Stomach (tissue), 9 donors: Measurements from ENCODE around the gene VARS2. TPM values are rescaled to one million over a fixed set of nuclear protein-coding genes. Genes with fewer than 3 reads are reported as not detected.

ENCODE experiments used
- DNase-seq, 2 donors: peaks; one replicate each; pipeline versions ENCODE4 v3.0.0 to v3.0.0-alpha.2; 2013 to 2019
- H3K27ac ChIP-seq, 5 donors: fragments of 200-600 bp in 4 of 5; sonication (generic) in 4 of 5; one replicate each; pipeline ENCODE4 v1.5.1; 2013 to 2019; ENCODE audit warnings: mild to moderate bottlenecking in 1 of 5, moderate library complexity in 1 of 5
- H3K27me3 ChIP-seq, 3 donors: fragments of 200-600 bp; sonication (generic); one replicate each; pipeline ENCODE4 v1.5.1; 2017 to 2019; ENCODE audit warnings: mixed run types in 1 of 3
- H3K36me3 ChIP-seq, 4 donors: fragments of 200-600 bp; sonication (generic); 1 replicate in 3 of 4; 2 replicates in 1 of 4; pipeline ENCODE4 v1.5.1; 2016 to 2019
- H3K4me1 ChIP-seq, 4 donors: fragments of 200-600 bp; sonication (generic); one replicate each; pipeline ENCODE4 v1.5.1; 2016 to 2019
- H3K4me3 ChIP-seq, 4 donors: fragments of 200-600 bp; sonication (generic) in 3 of 4; one replicate each; pipeline ENCODE4 v1.5.1; 2016 to 2019; ENCODE audit warnings: mild to moderate bottlenecking in 1 of 4
- H3K9me3 ChIP-seq, 4 donors: fragments of 200-600 bp; sonication (generic); one replicate each; pipeline ENCODE4 v1.5.1; 2016 to 2019
- CTCF ChIP-seq, 7 experiments: fragments of 450-650 bp in 4 of 7; fragments of 200-600 bp in 3 of 7; sonication (generic) in 3 of 7; IDR thresholded peaks; one replicate each; pipeline ENCODE4 v1.5.1; 2016 to 2019; ENCODE audit warnings: antibody characterized with exemption in 7 of 7, control low read depth in 2 of 7, mild to moderate bottlenecking in 1 of 7
- EP300 ChIP-seq: sonication (generic); formaldehyde crosslinking; IDR thresholded peaks from one replicate; pipeline ENCODE4 v1.6.1; 2017; ENCODE audit warnings: antibody characterized with exemption
- POLR2A ChIP-seq, 4 donors: fragments of 450-650 bp; IDR thresholded peaks; one replicate each; pipeline ENCODE4 v1.6.1; 2016; ENCODE audit warnings: antibody characterized with exemption in 4 of 4, control low read depth in 2 of 4, mild to moderate bottlenecking in 1 of 4, moderate library complexity in 1 of 4
- POLR2AphosphoS5 ChIP-seq, 3 donors: sonication (generic); formaldehyde crosslinking; IDR thresholded peaks; one replicate each; pipeline ENCODE4 v1.6.1; 2016; ENCODE audit warnings: antibody characterized with exemption in 3 of 3
- WGBS, 5 donors: extraction: QIAGEN DNeasy Blood & Tissue Kit in 3 of 5; methylation state at CpG; one replicate each; pipeline versions ENCODE4 v1.1.5 to v1.1.7; 2013 to 2018; 5-methylcytosine and 5-hydroxymethylcytosine counted together
- intact Hi-C: fragments of 100-400 bp; cut with DNase I; formaldehyde crosslinking; loops from one replicate; pipeline ENCODE4 v1.15.1; 2023; ENCODE audit warnings: low total_unique reads
- polyA plus RNA-seq, 3 donors: library from polyadenylated mRNA; stranded (reverse); fragments of 200-250 nt; gene quantifications; one replicate each; pipeline ENCODE4 v1.2.3, GENCODE V29; 2013
- total RNA-seq, 5 donors: library from RNA; depleted of rRNA; stranded (reverse); fragments of >200 nt; gene quantifications; one replicate each; pipeline versions ENCODE4 v1.1.0 to v1.2.3, GENCODE V29; 2014 to 2016
- donor health status: healthy with polysubstance abuse.
- donor health status: Bipolar disorder and iron deficiency.
- donor health status: healthy.

Gene VARS2
- total and polyA plus RNA-seq, 8 donors, result 1.2 to 61.6 (median 21.6) TPM

- intact Hi-C loops, result no loop called here
- Histone ChIP-seq H3K9me3 (no peaks in the 10 kb centered on the region), H3K27me3 (peaks cover 0 to 4% (median 0%) of the 10 kb centered on the region in 3 donors), H3K4me3 (no peak overlapping the region), H3K27ac (peak overlapping the region in 1 of 5 donors; percentile 46), H3K4me1 (peaks cover 24 to 60% (median 40%) of the 10 kb centered on the region in 4 donors), H3K36me3 (peaks cover 33 to 61% (median 59%) of the 10 kb centered on the region in 4 donors)
- DNase-seq, result no peak
- TF ChIP-seq POLR2A (IDR thresholded peaks at IDR 0.05) (no peak), CTCF (IDR thresholded peaks at IDR 0.05) (no peak), EP300 (no peak), POLR2AphosphoS5 (IDR thresholded peaks at IDR 0.05) (no peak)
- 64 to 83% (median 71%) methylated on average over 4 of the region's 4 CpGs for WGBS, 5 donors
Observed at GRCh38 chr6:30889496-30889885, 24.5 kb upstream of the VARS2 start.

- H3K36me3 ChIP-seq, result peaks cover 33 to 67% (median 65%) of the 10 kb centered on the region in 4 donors
Observed at GRCh38 chr6:30889921-30890645, 24.0 kb upstream of the VARS2 start.

GRCh38 chr6:30890646-30891449, 23.2 kb upstream of the VARS2 start:
- Histone ChIP-seq H3K9me3 (no peaks in the 10 kb centered on the region), H3K4me1 (peaks cover 12 to 48% (median 26%) of the 10 kb centered on the region in 4 donors), H3K27ac (peak overlapping the region in 1 of 5 donors; percentile 46), H3K4me3 (no peak overlapping the region), H3K36me3 (peaks cover 39 to 74% (median 73%) of the 10 kb centered on the region in 4 donors), H3K27me3 (no peaks in the 10 kb centered on the region)
- intact Hi-C loops, result no loop called here
- WGBS, 5 donors, result 71 to 85% (median 81%) methylated on average over 10 to 12 of the region's 12 CpGs
- no peak for TF ChIP-seq POLR2AphosphoS5 (IDR thresholded peaks at IDR 0.05)
- TF ChIP-seq CTCF (IDR thresholded peaks at IDR 0.05), result no peak
- no peak for TF ChIP-seq POLR2A (IDR thresholded peaks at IDR 0.05)
- no peak for DNase-seq

More at GRCh38 chr6:30889921-30890645, 24.0 kb upstream of the VARS2 start:
- intact Hi-C loops, result no loop called here
- peaks cover 0 to 3% (median 0%) of the 10 kb centered on the region in 3 donors for H3K27me3 ChIP-seq
- peak in 1 of 2 donors; percentile 68 for DNase-seq
- TF ChIP-seq EP300, result no peak
- TF ChIP-seq CTCF (IDR thresholded peaks at IDR 0.05), result no peak
- no peak for TF ChIP-seq POLR2A (IDR thresholded peaks at IDR 0.05)
- TF ChIP-seq POLR2AphosphoS5 (IDR thresholded peaks at IDR 0.05), result no peak
- peak overlapping the region in 1 of 5 donors; percentile 46 for H3K27ac ChIP-seq
- no peaks in the 10 kb centered on the region for H3K9me3 ChIP-seq
- H3K4me1 ChIP-seq, result peaks cover 20 to 56% (median 34%) of the 10 kb centered on the region in 4 donors
- no peak overlapping the region for H3K4me3 ChIP-seq
- WGBS, 5 donors, result 59 to 75% (median 68%) methylated on average over 14 of the region's 14 CpGs

GRCh38 chr6:30891450-30891723, 22.7 kb upstream of the VARS2 start:
- intact Hi-C loops, result no loop called here
- Histone ChIP-seq H3K27ac (no peak overlapping the region), H3K27me3 (no peaks in the 10 kb centered on the region), H3K36me3 (peaks cover 40 to 80% (median 78%) of the 10 kb centered on the region in 4 donors), H3K4me3 (no peak overlapping the region), H3K9me3 (no peaks in the 10 kb centered on the region), H3K4me1 (peaks cover 7 to 43% (median 21%) of the 10 kb centered on the region in 4 donors)
- DNase-seq, result no peak
- TF ChIP-seq POLR2AphosphoS5 (IDR thresholded peaks at IDR 0.05), result no peak
- no peak for TF ChIP-seq CTCF (IDR thresholded peaks at IDR 0.05)
- no peak for TF ChIP-seq POLR2A (IDR thresholded peaks at IDR 0.05)
- no peak for TF ChIP-seq EP300
- WGBS, 5 donors, result 85 to 97% (median 87%) methylated on average over 4 of the region's 4 CpGs
